Stomach (tissue), 9 donors: Measurements from ENCODE around the gene THSD4. TPM values are rescaled to one million over a fixed set of nuclear protein-coding genes. Genes with fewer than 3 reads are reported as not detected.

Source experiments
- DNase-seq, 2 donors: peaks; one replicate each; pipeline versions ENCODE4 v3.0.0 to v3.0.0-alpha.2; 2013 to 2019
- H3K27ac ChIP-seq, 5 donors: fragments of 200-600 bp in 4 of 5; sonication (generic) in 4 of 5; one replicate each; pipeline ENCODE4 v1.5.1; 2013 to 2019; ENCODE audit warnings: mild to moderate bottlenecking in 1 of 5, moderate library complexity in 1 of 5
- H3K27me3 ChIP-seq, 3 donors: fragments of 200-600 bp; sonication (generic); one replicate each; pipeline ENCODE4 v1.5.1; 2017 to 2019; ENCODE audit warnings: mixed run types in 1 of 3
- H3K36me3 ChIP-seq, 4 donors: fragments of 200-600 bp; sonication (generic); 1 replicate in 3 of 4; 2 replicates in 1 of 4; pipeline ENCODE4 v1.5.1; 2016 to 2019
- H3K4me1 ChIP-seq, 4 donors: fragments of 200-600 bp; sonication (generic); one replicate each; pipeline ENCODE4 v1.5.1; 2016 to 2019
- H3K4me3 ChIP-seq, 4 donors: fragments of 200-600 bp; sonication (generic) in 3 of 4; one replicate each; pipeline ENCODE4 v1.5.1; 2016 to 2019; ENCODE audit warnings: mild to moderate bottlenecking in 1 of 4
- H3K9me3 ChIP-seq, 4 donors: fragments of 200-600 bp; sonication (generic); one replicate each; pipeline ENCODE4 v1.5.1; 2016 to 2019
- CTCF ChIP-seq, 7 experiments: fragments of 450-650 bp in 4 of 7; fragments of 200-600 bp in 3 of 7; sonication (generic) in 3 of 7; IDR thresholded peaks; one replicate each; pipeline ENCODE4 v1.5.1; 2016 to 2019; ENCODE audit warnings: antibody characterized with exemption in 7 of 7, control low read depth in 2 of 7, mild to moderate bottlenecking in 1 of 7
- EP300 ChIP-seq: sonication (generic); formaldehyde crosslinking; IDR thresholded peaks from one replicate; pipeline ENCODE4 v1.6.1; 2017; ENCODE audit warnings: antibody characterized with exemption
- POLR2A ChIP-seq, 4 donors: fragments of 450-650 bp; IDR thresholded peaks; one replicate each; pipeline ENCODE4 v1.6.1; 2016; ENCODE audit warnings: antibody characterized with exemption in 4 of 4, control low read depth in 2 of 4, mild to moderate bottlenecking in 1 of 4, moderate library complexity in 1 of 4
- POLR2AphosphoS5 ChIP-seq, 3 donors: sonication (generic); formaldehyde crosslinking; IDR thresholded peaks; one replicate each; pipeline ENCODE4 v1.6.1; 2016; ENCODE audit warnings: antibody characterized with exemption in 3 of 3
- WGBS, 5 donors: extraction: QIAGEN DNeasy Blood & Tissue Kit in 3 of 5; methylation state at CpG; one replicate each; pipeline versions ENCODE4 v1.1.5 to v1.1.7; 2013 to 2018; 5-methylcytosine and 5-hydroxymethylcytosine counted together
- intact Hi-C: fragments of 100-400 bp; cut with DNase I; formaldehyde crosslinking; loops from one replicate; pipeline ENCODE4 v1.15.1; 2023; ENCODE audit warnings: low total_unique reads
- polyA plus RNA-seq, 3 donors: library from polyadenylated mRNA; stranded (reverse); fragments of 200-250 nt; gene quantifications; one replicate each; pipeline ENCODE4 v1.2.3, GENCODE V29; 2013
- total RNA-seq, 5 donors: library from RNA; depleted of rRNA; stranded (reverse); fragments of >200 nt; gene quantifications; one replicate each; pipeline versions ENCODE4 v1.1.0 to v1.2.3, GENCODE V29; 2014 to 2016
- donor health status: healthy with polysubstance abuse.
- donor health status: Bipolar disorder and iron deficiency.
- donor health status: healthy.

The THSD4 gene
- total and polyA plus RNA-seq, 8 donors: 1.8 to 79.4 (median 22.0) TPM

GRCh38 chr15:71686221-71687050 is 571.2 kb downstream of the THSD4 start:
- intact Hi-C loops: no loop called here

GRCh38 chr15:71687902-71688508 is 572.7 kb downstream of the THSD4 start:
- Histone ChIP-seq H3K4me3 (no peak overlapping the region), H3K27ac (peak overlapping the region in 1 of 5 donors; percentile 9), H3K27me3 (no peaks in the 10 kb centered on the region), H3K36me3 (no peaks in the 10 kb centered on the region), H3K9me3 (no peaks in the 10 kb centered on the region), H3K4me1 (peaks cover 16 to 37% (median 27%) of the 10 kb centered on the region in 4 donors)
- 61 to 76% (median 71%) methylated on average over 2 of the region's 2 CpGs for WGBS, 5 donors
- TF ChIP-seq POLR2AphosphoS5 (IDR thresholded peaks at IDR 0.05) (no peak), POLR2A (IDR thresholded peaks at IDR 0.05) (no peak), EP300 (no peak), CTCF (IDR thresholded peaks at IDR 0.05) (no peak)
- DNase-seq: peak in 1 of 2 donors; percentile 42
- intact Hi-C loops: no loop called here

More at GRCh38 chr15:71686221-71687050, 571.2 kb downstream of the THSD4 start:
- DNase-seq: no peak
- Histone ChIP-seq H3K36me3 (no peaks in the 10 kb centered on the region), H3K4me3 (no peak overlapping the region), H3K27me3 (no peaks in the 10 kb centered on the region), H3K27ac (peak overlapping the region in 1 of 5 donors; percentile 9), H3K9me3 (no peaks in the 10 kb centered on the region), H3K4me1 (peaks cover 3 to 23% (median 16%) of the 10 kb centered on the region in 4 donors)
- no peak for TF ChIP-seq EP300
- 75 to 91% (median 90%) methylated on average over 4 of the region's 4 CpGs for WGBS, 5 donors

GRCh38 chr15:71688509-71689094 is 573.3 kb downstream of the THSD4 start:
- Histone ChIP-seq H3K27ac (peak overlapping the region in 3 of 5 donors; percentile 20 to 46 (median 31)), H3K36me3 (no peaks in the 10 kb centered on the region), H3K4me1 (peaks cover 16 to 38% (median 28%) of the 10 kb centered on the region in 4 donors), H3K9me3 (no peaks in the 10 kb centered on the region), H3K4me3 (no peak overlapping the region), H3K27me3 (no peaks in the 10 kb centered on the region)
- no peak for DNase-seq
- intact Hi-C loops: no loop called here
- TF ChIP-seq POLR2A (IDR thresholded peaks at IDR 0.05): no peak
- no peak for TF ChIP-seq EP300
- no peak for TF ChIP-seq POLR2AphosphoS5 (IDR thresholded peaks at IDR 0.05)
- no peak for TF ChIP-seq CTCF (IDR thresholded peaks at IDR 0.05)
- 33 to 60% (median 42%) methylated on average over 3 of the region's 3 CpGs for WGBS, 5 donors

GRCh38 chr15:71691081-71691457 is 575.8 kb downstream of the THSD4 start:
- peak overlapping the region; percentile 66 to 87 (median 79) for H3K27ac ChIP-seq
- H3K36me3 ChIP-seq: no peaks in the 10 kb centered on the region
- peaks cover 16 to 38% (median 28%) of the 10 kb centered on the region in 4 donors for H3K4me1 ChIP-seq
- H3K4me3 ChIP-seq: no peak overlapping the region
- TF ChIP-seq POLR2AphosphoS5 (IDR thresholded peaks at IDR 0.05) (no peak), POLR2A (IDR thresholded peaks at IDR 0.05) (no peak), CTCF (IDR thresholded peaks at IDR 0.05) (no peak), EP300 (no peak)
- no peaks in the 10 kb centered on the region for H3K9me3 ChIP-seq
- no peak for DNase-seq
- H3K27me3 ChIP-seq: no peaks in the 10 kb centered on the region
- 48 to 72% (median 60%) methylated on average over 3 of the region's 3 CpGs for WGBS, 5 donors
- intact Hi-C loops: no loop called here
